Adrenal gland (tissue), 5 donors: ENCODE results near the gene PTPRQ.

Source experiments
- POLR2A ChIP-seq, 2 donors: fragments of 450-650 bp; IDR thresholded peaks; one replicate each; pipeline ENCODE4 v1.6.1; 2017; ENCODE audit warnings: antibody characterized with exemption in 2 of 2, mild to moderate bottlenecking in 2 of 2, moderate library complexity in 1 of 2
- TF ChIP-seq, protein P1 (sequence below), 6 experiments: fragments of 450-650 bp in 4 of 6; fragments of 200-600 bp in 2 of 6; sonication (generic) in 1 of 6; IDR thresholded peaks; 1 replicate in 5 of 6; 2 replicates in 1 of 6; pipeline versions ENCODE4 v1.5.1 to v1.8.0; 2016 to 2021; ENCODE audit warnings: antibody characterized with exemption in 6 of 6, mild to moderate bottlenecking in 2 of 6, moderate library complexity in 1 of 6
- donor health status: DM: no; HTN: no; CAD: no.

DNA sequence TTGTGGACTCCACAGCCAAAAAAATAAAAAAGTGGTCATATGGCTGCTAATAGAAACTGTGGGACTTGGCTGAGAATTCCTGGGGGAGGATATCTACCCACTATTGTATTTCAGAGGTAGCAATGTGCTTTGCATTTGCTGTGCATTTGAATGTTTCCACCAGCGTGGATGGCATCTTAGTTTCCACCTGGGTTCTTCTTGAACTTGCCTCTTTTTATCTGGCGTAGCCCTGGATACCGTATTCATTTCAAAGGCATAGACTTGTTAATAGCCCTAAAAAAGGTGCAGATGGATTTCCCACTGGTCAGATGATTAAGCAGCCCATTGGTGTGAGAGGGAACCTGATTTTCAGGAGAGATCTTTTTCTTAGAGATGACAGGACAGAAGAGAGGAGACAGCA, 270.8 kb downstream of the PTPRQ start:
- TF ChIP-seq, protein P1, sequence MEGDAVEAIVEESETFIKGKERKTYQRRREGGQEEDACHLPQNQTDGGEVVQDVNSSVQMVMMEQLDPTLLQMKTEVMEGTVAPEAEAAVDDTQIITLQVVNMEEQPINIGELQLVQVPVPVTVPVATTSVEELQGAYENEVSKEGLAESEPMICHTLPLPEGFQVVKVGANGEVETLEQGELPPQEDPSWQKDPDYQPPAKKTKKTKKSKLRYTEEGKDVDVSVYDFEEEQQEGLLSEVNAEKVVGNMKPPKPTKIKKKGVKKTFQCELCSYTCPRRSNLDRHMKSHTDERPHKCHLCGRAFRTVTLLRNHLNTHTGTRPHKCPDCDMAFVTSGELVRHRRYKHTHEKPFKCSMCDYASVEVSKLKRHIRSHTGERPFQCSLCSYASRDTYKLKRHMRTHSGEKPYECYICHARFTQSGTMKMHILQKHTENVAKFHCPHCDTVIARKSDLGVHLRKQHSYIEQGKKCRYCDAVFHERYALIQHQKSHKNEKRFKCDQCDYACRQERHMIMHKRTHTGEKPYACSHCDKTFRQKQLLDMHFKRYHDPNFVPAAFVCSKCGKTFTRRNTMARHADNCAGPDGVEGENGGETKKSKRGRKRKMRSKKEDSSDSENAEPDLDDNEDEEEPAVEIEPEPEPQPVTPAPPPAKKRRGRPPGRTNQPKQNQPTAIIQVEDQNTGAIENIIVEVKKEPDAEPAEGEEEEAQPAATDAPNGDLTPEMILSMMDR (IDR thresholded peaks at IDR 0.05) = no peak
- no peak for TF ChIP-seq POLR2A (IDR thresholded peaks at IDR 0.05)
